Spleen (tissue), 11 donors: Measurements from ENCODE around the gene CROCC. TPM values are rescaled to one million over a fixed set of nuclear protein-coding genes. Genes with fewer than 3 reads are reported as not detected.

Experiments
- DNase-seq: peaks from one replicate; pipeline ENCODE4 v3.0.0-alpha.2; 2020
- H3K27ac ChIP-seq, 8 donors: fragments of 200-600 bp; sonication (generic) in 7 of 8; 1 replicate in 4 of 8; 2 replicates in 4 of 8; pipeline versions ENCODE4 v1.5.0 to v1.8.0; 2016 to 2021; ENCODE audit warnings: inconsistent platforms in 4 of 8, mild to moderate bottlenecking in 4 of 8, moderate library complexity in 1 of 8
- H3K27me3 ChIP-seq, 7 donors: fragments of 200-600 bp; sonication (generic) in 6 of 7; replicated peaks in 1 of 7; 1 replicate in 4 of 7; 2 replicates in 3 of 7; pipeline versions ENCODE4 v1.5.0 to v1.8.0; 2016 to 2021; ENCODE audit warnings: inconsistent platforms in 3 of 7, mild to moderate bottlenecking in 1 of 7
- H3K36me3 ChIP-seq, 6 donors: fragments of 200-600 bp; sonication (generic) in 5 of 6; 1 replicate in 4 of 6; 2 replicates in 2 of 6; pipeline versions ENCODE4 v1.5.0 to v1.8.0; 2016 to 2021; ENCODE audit warnings: inconsistent platforms in 2 of 6
- H3K4me1 ChIP-seq, 6 donors: fragments of 200-600 bp; sonication (generic) in 5 of 6; 1 replicate in 3 of 6; 2 replicates in 3 of 6; pipeline versions ENCODE4 v1.5.0 to v1.8.0; 2016 to 2021; ENCODE audit warnings: inconsistent platforms in 3 of 6
- H3K4me3 ChIP-seq, 8 donors: fragments of 200-600 bp; sonication (generic) in 7 of 8; 1 replicate in 4 of 8; 2 replicates in 4 of 8; pipeline versions ENCODE4 v1.5.0 to v1.8.0; 2016 to 2021; ENCODE audit warnings: inconsistent platforms in 4 of 8, mild to moderate bottlenecking in 4 of 8, moderate library complexity in 2 of 8
- H3K9me3 ChIP-seq, 8 donors: fragments of 200-600 bp; sonication (generic) in 7 of 8; 1 replicate in 4 of 8; 2 replicates in 4 of 8; pipeline versions ENCODE4 v1.5.0 to v1.8.0; 2016 to 2021; ENCODE audit warnings: inconsistent platforms in 4 of 8
- CTCF ChIP-seq, 11 experiments: fragments of 200-600 bp in 7 of 11; fragments of 450-650 bp in 4 of 11; sonication (generic) in 4 of 11; IDR thresholded peaks in 8 of 11; conservative IDR thresholded peaks in 3 of 11; 1 replicate in 7 of 11; 2 replicates in 4 of 11; pipeline versions ENCODE4 v1.4.0 to v1.8.0; 2016 to 2021; ENCODE audit warnings: antibody characterized with exemption in 11 of 11, inconsistent platforms in 4 of 11, mild to moderate bottlenecking in 1 of 11
- POLR2A ChIP-seq, 3 donors: fragments of 450-650 bp; IDR thresholded peaks; one replicate each; pipeline ENCODE4 v1.5.1; 2017; ENCODE audit warnings: antibody characterized with exemption in 3 of 3, mild to moderate bottlenecking in 1 of 3
- POLR2AphosphoS5 ChIP-seq, 3 donors: sonication (generic); formaldehyde crosslinking; IDR thresholded peaks; one replicate each; pipeline ENCODE4 v1.5.1; 2017; ENCODE audit warnings: antibody characterized with exemption in 3 of 3
- WGBS, 5 donors: extraction: QIAGEN DNeasy Blood & Tissue Kit in 3 of 5; methylation state at CpG; one replicate each; pipeline versions ENCODE4 v1.1.5 to v1.1.7; 2013 to 2018; 5-methylcytosine and 5-hydroxymethylcytosine counted together
- intact Hi-C: fragments of 100-400 bp; cut with DNase I; formaldehyde crosslinking; loops from one replicate; pipeline ENCODE4 v1.15.0; 2023; ENCODE audit warnings: low total_unique reads
- polyA plus RNA-seq, 3 donors: library from polyadenylated mRNA; stranded (reverse); fragments of 200-250 nt; gene quantifications; one replicate each; pipeline ENCODE4 v1.2.1, GENCODE V29; 2013
- total RNA-seq, 7 donors: library from RNA; depleted of rRNA in 3 of 7; stranded (reverse); fragments of >200 nt in 3 of 7; fragmentation: NEBNext Ultra II Directional in 4 of 7; extraction: Animal tissue kit (Norgen Biotek cat#: 25700) in 4 of 7; gene quantifications; one replicate each; pipeline versions ENCODE4 v1.1.0 to v1.2.1, GENCODE V29; 2016 to 2021
- donor health status: healthy with polysubstance abuse.
- donor health status: DM: no; HTN: no; CAD: no; lungs with moderate emphysema.
- donor health status: DM: no; HTN: no; CAD: no.
- donor health status: Bipolar disorder and iron deficiency.
- donor health status: healthy.
- donor health status: DM: no; HTN: no; CAD: no.
- donor health status: DM: yes; HTN: yes; CAD: no.

CROCC gene
- total and polyA plus RNA-seq, 10 donors = 14.5 to 55.4 (median 30.7) TPM

- TF ChIP-seq POLR2AphosphoS5 (IDR thresholded peaks at IDR 0.05) (peak in 1 of 3 donors; percentile 14), POLR2A (IDR thresholded peaks at IDR 0.05) (no peak)
- WGBS, 5 donors = 92 to 98% (median 97%) methylated on average over 8 to 14 of the region's 14 CpGs
- no peak for DNase-seq
- Histone ChIP-seq H3K4me1 (no peaks in the 10 kb centered on the region), H3K27me3 (no peaks in the 10 kb centered on the region), H3K9me3 (no peaks in the 10 kb centered on the region), H3K4me3 (no peak overlapping the region), H3K36me3 (peaks cover 0 to 100% (median 87%) of the 10 kb centered on the region in 6 donors), H3K27ac (no peak overlapping the region)
- intact Hi-C loops = no loop called here
These were observed 75.1 kb downstream of the CROCC start for GRCh38 chr1:16996845-16997244.

DNA sequence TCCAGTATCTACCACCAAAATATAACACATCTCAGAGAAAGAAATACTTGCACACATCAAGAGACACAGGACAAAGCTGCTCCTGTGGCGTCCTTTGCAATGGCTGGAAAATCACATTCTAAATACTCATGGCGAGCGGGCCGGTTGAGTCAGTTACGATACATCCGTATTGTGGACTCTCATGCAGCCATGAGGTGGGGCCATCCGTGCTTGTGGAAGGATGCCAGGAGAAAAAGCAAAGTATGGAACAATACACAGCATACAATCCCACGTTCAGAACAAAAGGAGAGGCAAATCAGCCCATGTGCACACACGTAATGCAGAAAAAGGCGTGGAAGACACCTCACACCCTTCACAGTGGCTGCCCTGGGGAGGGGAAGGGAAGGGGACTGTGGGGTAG, 76.9 kb downstream of the CROCC start:
- Histone ChIP-seq H3K27me3 (no peaks in the 10 kb centered on the region), H3K9me3 (no peaks in the 10 kb centered on the region), H3K4me1 (no peaks in the 10 kb centered on the region), H3K27ac (no peak overlapping the region), H3K4me3 (no peak overlapping the region), H3K36me3 (peaks cover 0 to 100% (median 87%) of the 10 kb centered on the region in 6 donors)
- DNase-seq = no peak
- 90 to 96% (median 91%) methylated on average over 10 of the region's 10 CpGs for WGBS, 5 donors
- TF ChIP-seq POLR2AphosphoS5 (IDR thresholded peaks at IDR 0.05) (no peak), POLR2A (IDR thresholded peaks at IDR 0.05) (no peak), CTCF (IDR thresholded peaks at IDR 0.05 in 8 of 11, conservative IDR thresholded peaks at IDR 0.05 in 3 of 11) (no peak)
- intact Hi-C loops = no loop called here

- 83 to 92% (median 91%) methylated on average over 6 to 8 of the region's 8 CpGs for WGBS, 5 donors
- H3K36me3 ChIP-seq = peaks cover 0 to 100% (median 93%) of the 10 kb centered on the region in 6 donors
- no peaks in the 10 kb centered on the region for H3K9me3 ChIP-seq
- H3K27ac ChIP-seq = no peak overlapping the region
- intact Hi-C loops = no loop called here
- no peaks in the 10 kb centered on the region for H3K27me3 ChIP-seq
- H3K4me1 ChIP-seq = no peaks in the 10 kb centered on the region
- no peak overlapping the region for H3K4me3 ChIP-seq
- TF ChIP-seq POLR2A (IDR thresholded peaks at IDR 0.05) (no peak), POLR2AphosphoS5 (IDR thresholded peaks at IDR 0.05) (no peak)
- DNase-seq = no peak
These were observed 78.1 kb downstream of the CROCC start for GRCh38 chr1:16999863-17000262.

- Histone ChIP-seq H3K27me3 (no peaks in the 10 kb centered on the region), H3K36me3 (peaks cover 0 to 100% (median 88%) of the 10 kb centered on the region in 6 donors), H3K4me3 (no peak overlapping the region), H3K27ac (no peak overlapping the region), H3K9me3 (no peaks in the 10 kb centered on the region), H3K4me1 (no peaks in the 10 kb centered on the region)
- intact Hi-C loops = no loop called here
- no peak for TF ChIP-seq CTCF (IDR thresholded peaks at IDR 0.05 in 8 of 11, conservative IDR thresholded peaks at IDR 0.05 in 3 of 11)
- TF ChIP-seq POLR2AphosphoS5 (IDR thresholded peaks at IDR 0.05) = no peak
- no peak for TF ChIP-seq POLR2A (IDR thresholded peaks at IDR 0.05)
- WGBS, 5 donors = 90 to 97% (median 95%) methylated on average over 15 to 19 of the region's 19 CpGs
- DNase-seq = no peak
These were observed 80.2 kb downstream of the CROCC start for GRCh38 chr1:17001760-17002523.

DNA sequence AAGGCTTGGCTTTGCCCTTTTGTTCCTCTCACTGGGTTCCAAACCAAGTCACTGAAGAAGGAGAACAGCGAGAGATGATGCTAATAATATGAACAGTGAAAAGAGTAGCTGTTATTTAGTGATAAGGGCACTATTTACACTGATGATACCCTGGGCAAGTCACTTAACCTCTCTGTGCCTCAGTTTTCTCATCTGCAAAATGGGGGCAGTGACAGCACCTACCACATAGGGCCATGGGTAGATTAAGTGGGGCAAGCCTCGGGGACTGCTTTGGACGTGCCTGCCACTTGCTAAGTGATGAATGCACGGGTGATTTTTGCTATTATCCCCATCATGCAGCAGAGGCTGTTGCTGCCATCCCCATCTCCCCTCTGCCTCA, 80.8 kb downstream of the CROCC start:
- Histone ChIP-seq H3K27ac (no peak overlapping the region), H3K36me3 (peaks cover 0 to 98% (median 85%) of the 10 kb centered on the region in 6 donors), H3K9me3 (no peaks in the 10 kb centered on the region), H3K4me3 (no peak overlapping the region), H3K27me3 (no peaks in the 10 kb centered on the region), H3K4me1 (no peaks in the 10 kb centered on the region)
- intact Hi-C loops = no loop called here
- WGBS, 5 donors = 77 to 95% (median 91%) methylated on average over 4 of the region's 4 CpGs
- no peak for TF ChIP-seq CTCF (IDR thresholded peaks at IDR 0.05 in 8 of 11, conservative IDR thresholded peaks at IDR 0.05 in 3 of 11)
- TF ChIP-seq POLR2AphosphoS5 (IDR thresholded peaks at IDR 0.05) = no peak
- TF ChIP-seq POLR2A (IDR thresholded peaks at IDR 0.05) = no peak
- no peak for DNase-seq
